ENCODE data around the gene ESRP2. TPM values are rescaled to one million over a fixed set of nuclear protein-coding genes. Genes with fewer than 3 reads are reported as not detected.

Gene ESRP2
- total RNA-seq, 4 donors from 2014 or later, result 0.17 to 2.1 (median 0.52) TPM

DNA sequence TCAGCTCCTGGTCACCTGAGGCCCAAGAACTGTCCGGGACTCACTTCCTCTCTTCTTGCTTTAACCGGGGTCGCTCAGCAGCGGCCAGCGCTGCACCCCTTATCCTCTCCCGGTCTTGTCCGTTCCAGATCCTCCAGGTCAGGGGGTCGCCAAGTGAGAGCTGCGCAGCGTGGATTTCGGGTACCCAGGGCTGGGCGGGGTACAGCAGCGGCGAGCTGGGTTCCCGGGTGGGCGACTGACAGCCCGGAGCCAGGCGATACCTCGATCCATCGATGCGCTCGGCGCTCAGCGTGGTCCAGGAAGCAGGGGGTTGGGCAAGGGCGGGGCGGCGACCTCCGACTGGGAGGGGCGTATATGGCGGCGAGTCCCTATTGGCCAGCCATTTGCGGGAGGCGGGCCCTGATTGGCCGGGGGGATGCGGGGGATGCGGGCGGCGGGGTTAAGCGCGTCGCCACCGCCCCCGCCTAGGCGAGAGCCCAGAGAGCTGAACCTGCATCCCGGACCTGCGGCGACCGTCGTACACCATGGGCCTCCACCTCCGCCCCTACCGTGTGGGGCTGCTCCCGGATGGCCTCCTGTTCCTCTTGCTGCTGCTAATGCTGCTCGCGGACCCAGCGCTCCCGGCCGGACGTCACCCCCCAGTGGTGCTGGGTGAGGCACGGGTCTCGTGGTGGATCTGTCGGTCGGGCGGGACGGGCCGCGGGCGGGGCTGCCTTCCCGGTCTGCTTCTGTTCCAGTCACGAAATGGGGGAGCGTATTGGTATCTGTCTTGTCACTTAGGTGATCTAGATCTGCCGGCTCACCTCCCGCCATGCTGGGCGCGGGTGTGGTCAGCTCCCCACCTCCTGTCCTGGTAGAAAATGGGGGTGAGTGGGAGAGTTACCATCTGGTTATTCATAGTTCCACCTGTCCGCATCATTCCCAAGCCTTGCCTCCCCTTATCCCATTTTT lies 9.3 kb upstream of the ESRP2 start, which contains the start of gene PLA2G15:
Gene PLA2G15, plus strand, starts transcription at position 471 of the 951 bp plus-strand sequence. Its CDS starts 54 bp downstream, at position 525.
- peak; percentile 99 for DNase-seq (ENCODE audit: extremely low spot score)
- no peaks in the 10 kb centered on the region for H3K9me3 ChIP-seq
- no peak for TF ChIP-seq EP300 (IDR thresholded peaks at IDR 0.05)
- peak; percentile 73 for TF ChIP-seq POLR2A (IDR thresholded peaks at IDR 0.05; ENCODE audit: low read depth)
- TF ChIP-seq, protein P1, sequence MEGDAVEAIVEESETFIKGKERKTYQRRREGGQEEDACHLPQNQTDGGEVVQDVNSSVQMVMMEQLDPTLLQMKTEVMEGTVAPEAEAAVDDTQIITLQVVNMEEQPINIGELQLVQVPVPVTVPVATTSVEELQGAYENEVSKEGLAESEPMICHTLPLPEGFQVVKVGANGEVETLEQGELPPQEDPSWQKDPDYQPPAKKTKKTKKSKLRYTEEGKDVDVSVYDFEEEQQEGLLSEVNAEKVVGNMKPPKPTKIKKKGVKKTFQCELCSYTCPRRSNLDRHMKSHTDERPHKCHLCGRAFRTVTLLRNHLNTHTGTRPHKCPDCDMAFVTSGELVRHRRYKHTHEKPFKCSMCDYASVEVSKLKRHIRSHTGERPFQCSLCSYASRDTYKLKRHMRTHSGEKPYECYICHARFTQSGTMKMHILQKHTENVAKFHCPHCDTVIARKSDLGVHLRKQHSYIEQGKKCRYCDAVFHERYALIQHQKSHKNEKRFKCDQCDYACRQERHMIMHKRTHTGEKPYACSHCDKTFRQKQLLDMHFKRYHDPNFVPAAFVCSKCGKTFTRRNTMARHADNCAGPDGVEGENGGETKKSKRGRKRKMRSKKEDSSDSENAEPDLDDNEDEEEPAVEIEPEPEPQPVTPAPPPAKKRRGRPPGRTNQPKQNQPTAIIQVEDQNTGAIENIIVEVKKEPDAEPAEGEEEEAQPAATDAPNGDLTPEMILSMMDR (IDR thresholded peaks at IDR 0.05), result peak in 1 of 3 experiments; percentile 9
- TF ChIP-seq POLR2AphosphoS5 (IDR thresholded peaks at IDR 0.05), result peak; percentile 72 to 85
- peak within 1 kb of the TSS; percentile 65 to 79 (median 68) for H3K27ac ChIP-seq (replicated peaks in 1 of 4)
- intact Hi-C loops (cut with DNase I), result no loop called here
- H3K27me3 ChIP-seq, result no peaks in the 10 kb centered on the region
- peaks cover 36% of the 10 kb centered on the region in 4 donors for H3K4me1 ChIP-seq
- peaks cover 0 to 18% (median 14%) of the 10 kb centered on the region in 4 donors for H3K36me3 ChIP-seq
- H3K4me3 ChIP-seq, result peak within 1 kb of the TSS; percentile 72 to 96 (median 92)
- 17% methylated on average over 5 of the region's 75 CpGs for WGBS

DNA sequence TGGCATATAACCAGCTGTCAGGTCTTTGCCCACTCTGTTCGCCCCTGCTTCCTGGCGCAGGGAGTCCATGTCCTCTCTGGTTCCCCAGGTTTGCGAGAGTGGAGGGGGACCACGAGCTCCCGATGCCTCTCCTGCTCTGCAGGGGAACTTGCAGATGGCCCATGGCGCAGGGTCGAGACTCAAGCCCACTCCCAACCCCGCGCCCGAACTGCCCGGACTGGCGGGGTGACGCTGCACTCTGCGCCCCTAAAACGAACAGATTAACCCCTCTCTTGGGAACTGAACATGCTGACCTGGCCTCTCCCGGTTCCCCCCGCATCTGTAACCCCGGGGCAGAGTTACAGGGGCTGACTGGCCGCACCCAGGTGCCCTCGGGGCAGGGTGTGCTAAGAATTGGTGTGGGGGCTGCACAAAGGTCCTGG lies 8.6 kb upstream of the ESRP2 start:
- peaks cover 0 to 11% (median 8%) of the 10 kb centered on the region in 4 donors for H3K36me3 ChIP-seq
- peak overlapping the region; percentile 65 to 79 (median 68) for H3K27ac ChIP-seq (replicated peaks in 1 of 4)
- TF ChIP-seq, protein P1 (IDR thresholded peaks at IDR 0.05), result no peak
- no peak for TF ChIP-seq POLR2AphosphoS5 (IDR thresholded peaks at IDR 0.05)
- no peak for TF ChIP-seq POLR2A (IDR thresholded peaks at IDR 0.05; ENCODE audit: low read depth)
- peak overlapping the region; percentile 72 to 96 (median 92) for H3K4me3 ChIP-seq
- no peaks in the 10 kb centered on the region for H3K27me3 ChIP-seq
- intact Hi-C loops (cut with DNase I), result no loop called here
- H3K9me3 ChIP-seq, result no peaks in the 10 kb centered on the region
- H3K4me1 ChIP-seq, result peaks cover 36 to 43% (median 43%) of the 10 kb centered on the region in 4 donors
- 13% methylated on average over 3 of the region's 20 CpGs for WGBS
- DNase-seq (ENCODE audit: extremely low spot score), result no peak

DNA sequence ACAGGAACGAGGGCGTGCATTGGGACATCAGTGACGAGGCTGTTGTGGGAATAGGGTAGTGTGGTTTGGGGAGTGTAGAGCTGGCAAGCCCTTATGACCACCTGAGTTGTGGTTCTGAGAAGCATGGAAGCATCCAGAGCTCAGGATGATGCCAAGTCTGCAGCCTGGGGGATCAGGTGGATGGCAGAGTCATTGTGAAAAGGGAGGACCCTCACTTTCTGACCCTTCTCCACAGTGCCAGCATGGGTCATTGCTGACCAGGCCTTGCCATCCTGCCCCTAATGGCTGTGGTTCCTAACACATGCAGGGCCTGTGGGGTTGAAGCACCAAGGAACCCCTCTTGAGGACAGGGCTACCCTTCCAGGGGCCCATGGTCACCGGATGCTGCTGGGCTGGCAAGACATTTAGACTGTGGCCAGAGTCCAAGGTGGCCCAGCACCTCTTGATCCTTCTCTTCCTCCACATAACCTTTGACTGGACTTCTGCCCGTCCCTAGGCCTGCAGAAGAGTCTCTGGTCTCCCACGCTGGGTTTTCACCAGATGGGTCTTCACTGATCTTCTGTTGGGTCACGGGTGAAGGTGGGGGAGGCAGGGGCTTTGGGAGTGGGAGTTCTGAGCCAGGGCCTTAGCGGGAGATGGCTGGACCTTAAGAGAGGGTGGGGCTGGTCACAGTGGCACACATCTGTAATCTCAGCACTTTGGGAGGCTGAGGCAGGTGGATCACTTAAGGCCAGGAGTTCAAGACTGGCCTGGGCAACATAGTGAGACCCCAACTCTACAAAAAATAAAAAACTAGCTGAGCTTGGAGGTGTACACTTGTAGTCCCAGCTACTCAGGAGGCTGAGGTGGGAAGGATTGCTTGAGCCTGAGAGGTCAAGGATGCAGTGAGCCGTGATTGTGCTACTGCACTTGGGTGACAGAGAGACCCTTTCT lies 7.3 kb upstream of the ESRP2 start:
- Histone ChIP-seq H3K36me3 (no peaks in the 10 kb centered on the region), H3K4me3 (no peak overlapping the region), H3K27ac (replicated peaks in 1 of 4) (no peak overlapping the region), H3K4me1 (peaks cover 29 to 49% (median 47%) of the 10 kb centered on the region in 4 donors), H3K27me3 (no peaks in the 10 kb centered on the region), H3K9me3 (no peaks in the 10 kb centered on the region)
- intact Hi-C loops (cut with DNase I), result no loop called here
- DNase-seq (ENCODE audit: extremely low spot score), result no peak
- WGBS, result 80% methylated on average over 9 of the region's 9 CpGs
- TF ChIP-seq POLR2A (IDR thresholded peaks at IDR 0.05; ENCODE audit: low read depth) (no peak), EP300 (IDR thresholded peaks at IDR 0.05) (no peak), POLR2AphosphoS5 (IDR thresholded peaks at IDR 0.05) (no peak)
- TF ChIP-seq, protein P1 (IDR thresholded peaks at IDR 0.05), result no peak

DNA sequence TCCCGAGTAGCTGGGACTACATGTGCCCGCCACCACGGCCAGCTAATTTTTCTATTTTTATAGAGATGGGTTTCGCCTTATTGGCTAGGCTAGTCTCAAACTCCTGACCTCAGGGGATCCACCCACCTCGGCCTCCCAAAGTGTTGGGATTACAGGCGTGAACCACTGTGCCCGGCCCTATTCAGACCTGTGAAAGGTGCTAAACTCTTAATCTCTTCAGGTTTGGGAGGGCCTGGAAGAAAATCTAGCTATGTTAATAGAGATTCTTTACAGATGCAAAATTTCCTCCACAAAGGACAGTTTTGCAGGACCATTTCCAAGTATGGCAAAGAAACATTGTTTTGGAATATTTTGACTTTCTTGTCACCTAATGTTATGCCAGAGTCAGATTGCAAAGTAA lies 6.2 kb upstream of the ESRP2 start:
- no peak for TF ChIP-seq POLR2AphosphoS5 (IDR thresholded peaks at IDR 0.05)
- TF ChIP-seq, protein P1 (IDR thresholded peaks at IDR 0.05), result no peak
- no peak for TF ChIP-seq POLR2A (IDR thresholded peaks at IDR 0.05; ENCODE audit: low read depth)
- no peak for TF ChIP-seq EP300 (IDR thresholded peaks at IDR 0.05)
- no peaks in the 10 kb centered on the region for H3K27me3 ChIP-seq
- H3K9me3 ChIP-seq, result no peaks in the 10 kb centered on the region
- H3K4me1 ChIP-seq, result peaks cover 27 to 50% (median 43%) of the 10 kb centered on the region in 4 donors
- H3K36me3 ChIP-seq, result no peaks in the 10 kb centered on the region
- intact Hi-C loops (cut with DNase I), result no loop called here
- 87% methylated on average over 7 of the region's 7 CpGs for WGBS
- DNase-seq (ENCODE audit: extremely low spot score), result no peak
- H3K27ac ChIP-seq (replicated peaks in 1 of 4), result no peak overlapping the region
- no peak overlapping the region for H3K4me3 ChIP-seq
